BJ (cell line): ENCODE data around the gene MDM4. TPM values are rescaled to one million over a fixed set of nuclear protein-coding genes. Genes with fewer than 3 reads are reported as not detected.

Experiments used
- CTCF ChIA-PET: fragments of 350-600 bp; formaldehyde crosslinking; extraction: SDS; loops from one replicate; lab custom pipeline; 2021; ENCODE audit warnings: antibody characterized with exemption, inconsistent platforms; lab: Yijun Ruan, JAX
- POLR2A ChIA-PET: fragments of 300-600 bp; sonication (Branson Sonifier 250); formaldehyde crosslinking; extraction: SDS; loops from one replicate; lab custom pipeline; 2021; ENCODE audit warnings: antibody characterized with exemption; lab: Charles Lee
- DNase-seq: peaks from one replicate; pipeline ENCODE4 v3.0.0-alpha.2; 2011; ENCODE audit warnings: low read depth
- H3K27me3 ChIP-seq: 2 replicates; pipeline ENCODE4 v1.6.0; 2011; ENCODE audit warnings: low read length; ENCODE audit not compliant: control insufficient read depth, insufficient read depth
- H3K36me3 ChIP-seq: 2 replicates; pipeline ENCODE4 v1.5.1; 2011; ENCODE audit warnings: low read length; ENCODE audit not compliant: control insufficient read depth, insufficient read depth
- H3K4me3 ChIP-seq: 2 replicates; pipeline ENCODE4 v1.5.1; 2011; ENCODE audit warnings: low read depth, mild to moderate bottlenecking, control low read depth, low read length
- polyA plus RNA-seq: library from polyadenylated mRNA; depleted of rRNA; stranded (reverse); fragments of >200 nt; gene quantifications from 2 replicates; pipeline ENCODE4 v1.2.3, GENCODE V29; 2011
- TF ChIP-seq, protein P1 (sequence below): IDR thresholded peaks from 2 replicates; pipeline ENCODE4 v1.5.1; 2011; ENCODE audit warnings: low read depth, mild to moderate bottlenecking, control low read depth, inconsistent platforms, low read length, moderate library complexity; ENCODE audit not compliant: insufficient read depth

MDM4 gene
- polyA plus RNA-seq, 1 experiment: 7.4 TPM

DNA sequence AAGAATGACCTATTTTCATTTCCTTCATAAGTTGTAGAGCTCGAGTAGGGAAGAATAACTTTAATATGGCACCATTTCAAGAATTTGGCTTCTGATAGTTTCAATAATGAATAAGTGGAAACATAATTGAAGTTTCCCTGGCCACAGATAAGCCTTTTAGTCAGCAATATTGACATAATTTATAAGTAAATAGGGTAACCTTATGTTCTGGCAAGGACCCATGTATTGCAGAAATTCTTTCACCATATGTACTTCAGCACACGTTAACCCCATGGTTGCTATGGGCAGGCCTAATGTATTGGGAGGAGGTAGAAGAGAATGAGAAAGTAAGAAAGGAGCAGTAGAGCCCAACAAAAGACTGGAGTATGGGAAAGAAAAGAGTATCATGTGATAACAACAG is 25.4 kb downstream of the MDM4 start:
- DNase-seq: no peak
- TF ChIP-seq, protein P1, sequence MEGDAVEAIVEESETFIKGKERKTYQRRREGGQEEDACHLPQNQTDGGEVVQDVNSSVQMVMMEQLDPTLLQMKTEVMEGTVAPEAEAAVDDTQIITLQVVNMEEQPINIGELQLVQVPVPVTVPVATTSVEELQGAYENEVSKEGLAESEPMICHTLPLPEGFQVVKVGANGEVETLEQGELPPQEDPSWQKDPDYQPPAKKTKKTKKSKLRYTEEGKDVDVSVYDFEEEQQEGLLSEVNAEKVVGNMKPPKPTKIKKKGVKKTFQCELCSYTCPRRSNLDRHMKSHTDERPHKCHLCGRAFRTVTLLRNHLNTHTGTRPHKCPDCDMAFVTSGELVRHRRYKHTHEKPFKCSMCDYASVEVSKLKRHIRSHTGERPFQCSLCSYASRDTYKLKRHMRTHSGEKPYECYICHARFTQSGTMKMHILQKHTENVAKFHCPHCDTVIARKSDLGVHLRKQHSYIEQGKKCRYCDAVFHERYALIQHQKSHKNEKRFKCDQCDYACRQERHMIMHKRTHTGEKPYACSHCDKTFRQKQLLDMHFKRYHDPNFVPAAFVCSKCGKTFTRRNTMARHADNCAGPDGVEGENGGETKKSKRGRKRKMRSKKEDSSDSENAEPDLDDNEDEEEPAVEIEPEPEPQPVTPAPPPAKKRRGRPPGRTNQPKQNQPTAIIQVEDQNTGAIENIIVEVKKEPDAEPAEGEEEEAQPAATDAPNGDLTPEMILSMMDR: no peak
- Histone ChIP-seq H3K27me3 (no peaks in the 10 kb centered on the region), H3K4me3 (no peak overlapping the region), H3K36me3 (peaks cover 7% of the 10 kb centered on the region; the same call in 1 of the 2 replicates)
- ChIA-PET POLR2A (no interaction called here), CTCF (interaction anchor here (1.7 kb wide), 1 partner anchor 24 kb away, joined by 3 read pairs; no protein-coding TSS in a partner anchor)

DNA sequence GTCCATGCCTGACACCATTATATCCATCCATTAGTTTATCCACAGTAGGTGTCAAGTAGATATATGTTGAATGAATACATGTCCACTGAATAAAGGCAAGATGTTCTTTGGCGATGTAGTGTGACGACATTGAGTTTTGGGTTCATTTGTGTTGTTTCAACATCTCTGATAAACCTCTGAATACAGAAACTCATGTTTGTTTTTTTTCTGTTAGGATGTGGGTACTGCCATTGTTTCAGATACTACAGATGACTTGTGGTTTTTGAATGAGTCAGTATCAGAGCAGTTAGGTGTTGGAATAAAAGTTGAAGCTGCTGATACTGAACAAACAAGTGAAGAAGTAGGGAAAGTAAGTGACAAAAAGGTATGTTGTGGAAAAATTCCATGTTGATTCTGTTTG is 28.1 kb downstream of the MDM4 start:
- no peak for DNase-seq
- Histone ChIP-seq H3K4me3 (no peak overlapping the region), H3K27me3 (no peaks in the 10 kb centered on the region), H3K36me3 (peaks cover 9% of the 10 kb centered on the region)
- POLR2A ChIA-PET: interaction anchor here (0.7 kb wide), 1 partner anchor 592 kb away, joined by 3 read pairs; no protein-coding TSS in a partner anchor
- CTCF ChIA-PET: interaction anchor here (0.8 to 2.1 kb wide), 4 partner anchors 13 to 263 kb away, joined by 3 to 9 read pairs (median 6); no protein-coding TSS in a partner anchor
- TF ChIP-seq, protein P1: no peak

DNA sequence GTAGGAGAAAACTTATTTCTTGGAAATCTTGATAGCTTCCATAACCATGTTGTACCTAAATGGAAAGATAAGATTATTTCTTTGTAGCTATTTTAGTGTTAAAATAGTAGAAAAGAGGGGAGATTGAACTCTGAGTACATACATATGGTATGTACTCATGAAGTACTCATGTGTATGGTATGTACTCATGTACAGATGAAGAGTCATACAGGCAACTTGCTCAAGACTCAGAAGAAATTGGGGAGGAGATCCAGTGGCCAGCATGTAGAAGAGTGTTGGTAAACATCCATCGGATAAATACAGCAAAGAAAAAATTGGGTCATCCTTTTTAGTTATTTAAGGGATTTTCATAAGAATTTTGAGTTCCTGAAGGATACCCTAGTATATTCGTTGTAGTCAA is 29.0 kb downstream of the MDM4 start:
- Histone ChIP-seq H3K36me3 (peaks cover 11% of the 10 kb centered on the region), H3K4me3 (no peak overlapping the region), H3K27me3 (no peaks in the 10 kb centered on the region)
- ChIA-PET POLR2A (no interaction called here), CTCF (interaction anchor here (0.6 to 2.1 kb wide), 5 partner anchors 12 to 1935 kb away, joined by 3 to 9 read pairs (median 3); no protein-coding TSS in a partner anchor)
- no peak for DNase-seq
- TF ChIP-seq, protein P1: no peak

DNA sequence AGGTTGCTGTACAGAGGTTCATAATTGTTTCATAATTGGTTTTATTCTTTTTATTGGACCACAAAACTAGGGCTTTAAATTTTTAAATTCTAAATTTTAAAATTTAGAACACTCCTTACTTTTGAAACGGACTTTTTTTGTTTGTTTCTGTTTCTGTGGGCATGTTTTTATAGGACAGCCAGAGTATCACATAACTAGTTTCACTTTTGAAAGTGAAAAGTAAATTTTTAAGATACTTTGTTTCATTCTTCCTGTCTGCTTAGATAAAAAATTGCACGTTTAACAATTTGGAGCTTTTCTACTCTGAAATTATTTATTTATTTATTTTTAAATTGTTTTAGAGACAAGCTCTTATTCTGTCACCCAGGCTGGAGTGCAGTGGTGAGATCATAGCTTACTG is 29.7 kb downstream of the MDM4 start:
- peaks cover 13% of the 10 kb centered on the region for H3K36me3 ChIP-seq
- DNase-seq: no peak
- no peaks in the 10 kb centered on the region for H3K27me3 ChIP-seq
- ChIA-PET CTCF (no interaction called here), POLR2A (no interaction called here)
- TF ChIP-seq, protein P1: no peak
- H3K4me3 ChIP-seq: no peak overlapping the region

DNA sequence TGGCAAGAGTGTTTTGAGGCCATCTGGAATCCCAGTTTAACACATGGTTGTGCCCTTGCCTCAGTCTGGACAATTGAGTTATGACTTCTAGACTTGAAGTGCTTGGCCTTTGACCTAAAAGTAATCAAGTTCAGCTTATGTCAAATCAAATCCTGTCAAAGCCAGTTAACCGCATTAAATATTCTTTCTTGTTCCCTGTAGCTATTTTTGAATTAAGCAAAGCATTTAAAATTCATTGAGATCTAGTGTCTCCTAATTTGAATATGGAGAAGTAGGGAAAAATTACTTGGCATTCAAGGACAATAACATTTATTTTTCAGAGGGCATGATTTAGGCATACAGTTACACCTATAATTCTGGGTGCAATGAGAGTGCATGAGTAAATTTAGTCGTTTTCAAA is 32.1 kb downstream of the MDM4 start:
- ChIA-PET POLR2A (no interaction called here), CTCF (interaction anchor here (1.1 kb wide), 1 partner anchor 17 kb away, joined by 3 read pairs; no protein-coding TSS in a partner anchor)
- Histone ChIP-seq H3K27me3 (no peaks in the 10 kb centered on the region), H3K36me3 (peaks cover 12% of the 10 kb centered on the region), H3K4me3 (no peak overlapping the region)
- DNase-seq: no peak
- TF ChIP-seq, protein P1: no peak
